Measurements from ENCODE around the gene CPSF3. TPM values are rescaled to one million over a fixed set of nuclear protein-coding genes. Genes with fewer than 3 reads are reported as not detected.

The CPSF3 gene
- total and polyA plus RNA-seq, 3 donors from 2014 or later = 54.4 to 112 (median 72.3) TPM

GRCh38 chr2:9517118-9517782, 93.8 kb downstream of the CPSF3 start:
- no peaks in the 10 kb centered on the region for H3K36me3 ChIP-seq (ENCODE audit: low read depth, missing control alignments)
- H3K27me3 ChIP-seq = no peaks in the 10 kb centered on the region
- H3K4me1 ChIP-seq = no peaks in the 10 kb centered on the region
- no peak for TF ChIP-seq CTCF (IDR thresholded peaks at IDR 0.05)
- no peak for TF ChIP-seq POLR2A (IDR thresholded peaks at IDR 0.05)
- WGBS, 2 donors = 90 to 94% methylated on average over 2 of the region's 2 CpGs
- intact Hi-C loops (cut with DNase I; ENCODE audit: low total_unique reads) = no loop called here
- H3K27ac ChIP-seq = no peak overlapping the region
- DNase-seq = no peak
- H3K9me3 ChIP-seq = no peaks in the 10 kb centered on the region
- H3K4me3 ChIP-seq = no peak overlapping the region

- no peaks in the 10 kb centered on the region for H3K27me3 ChIP-seq
- intact Hi-C loops (cut with DNase I; ENCODE audit: low total_unique reads) = no loop called here
- no peaks in the 10 kb centered on the region for H3K4me1 ChIP-seq
- no peak overlapping the region for H3K4me3 ChIP-seq
- no peaks in the 10 kb centered on the region for H3K9me3 ChIP-seq
- TF ChIP-seq CTCF (IDR thresholded peaks at IDR 0.05) = no peak
- TF ChIP-seq POLR2A (IDR thresholded peaks at IDR 0.05) = no peak
- no peak overlapping the region for H3K27ac ChIP-seq
- H3K36me3 ChIP-seq (ENCODE audit: low read depth, missing control alignments) = no peaks in the 10 kb centered on the region
- DNase-seq = no peak
- 60 to 65% methylated on average over 3 of the region's 3 CpGs for WGBS, 2 donors
Observed at GRCh38 chr2:9518163-9518562, 94.7 kb downstream of the CPSF3 start.

- intact Hi-C loops (cut with DNase I; ENCODE audit: low total_unique reads) = no loop called here
Observed at GRCh38 chr2:9518780-9519179, 95.3 kb downstream of the CPSF3 start.

GRCh38 chr2:9519250-9519649, 95.8 kb downstream of the CPSF3 start:
- no peaks in the 10 kb centered on the region for H3K36me3 ChIP-seq (ENCODE audit: low read depth, missing control alignments)
- H3K4me1 ChIP-seq = no peaks in the 10 kb centered on the region
- WGBS, 2 donors = 93 to 96% methylated on average over 2 of the region's 2 CpGs
- no peaks in the 10 kb centered on the region for H3K27me3 ChIP-seq
- no peaks in the 10 kb centered on the region for H3K9me3 ChIP-seq
- H3K27ac ChIP-seq = no peak overlapping the region
- no peak overlapping the region for H3K4me3 ChIP-seq
- TF ChIP-seq CTCF (IDR thresholded peaks at IDR 0.05) (no peak), POLR2A (IDR thresholded peaks at IDR 0.05) (no peak)
- DNase-seq = no peak
- intact Hi-C loops (cut with DNase I; ENCODE audit: low total_unique reads) = no loop called here

More at GRCh38 chr2:9518780-9519179, 95.3 kb downstream of the CPSF3 start:
- no peak overlapping the region for H3K4me3 ChIP-seq
- no peaks in the 10 kb centered on the region for H3K27me3 ChIP-seq
- TF ChIP-seq CTCF (IDR thresholded peaks at IDR 0.05) (no peak), POLR2A (IDR thresholded peaks at IDR 0.05) (no peak)
- DNase-seq = no peak
- no peaks in the 10 kb centered on the region for H3K4me1 ChIP-seq
- WGBS, 2 donors = 83 to 88% methylated on average over 7 of the region's 7 CpGs
- H3K27ac ChIP-seq = no peak overlapping the region
- no peaks in the 10 kb centered on the region for H3K36me3 ChIP-seq (ENCODE audit: low read depth, missing control alignments)
- H3K9me3 ChIP-seq = no peaks in the 10 kb centered on the region

Other genes with a start within 250 kb of the CPSF3 start
- 10 to 100 TPM; 42.4 to 79.0 TPM for gene ASAP2, start 216.8 kb upstream of the CPSF3 start, total RNA-seq
- gene ASAP2, start 216.8 kb upstream of the CPSF3 start, polyA plus RNA-seq (ENCODE audit: insufficient read depth, low read depth, low replicate concordance) = 87.2 TPM
- gene ITGB1BP1, start 126 bp upstream of the CPSF3 start, total RNA-seq = 10 to 100 TPM; 31.3 to 38.1 TPM
- 45.6 TPM for gene ITGB1BP1, start 126 bp upstream of the CPSF3 start, polyA plus RNA-seq (ENCODE audit: insufficient read depth, low read depth, low replicate concordance)
- gene IAH1, start 50.9 kb downstream of the CPSF3 start, total RNA-seq = 10 to 100 TPM; 76.3 to 86.0 TPM
- 208 TPM for gene IAH1, start 50.9 kb downstream of the CPSF3 start, polyA plus RNA-seq (ENCODE audit: insufficient read depth, low read depth, low replicate concordance)
- gene ADAM17, start 132.2 kb downstream of the CPSF3 start, total RNA-seq = 10 to 100 TPM; 61.6 to 66.9 TPM
- gene ADAM17, start 132.2 kb downstream of the CPSF3 start, polyA plus RNA-seq (ENCODE audit: insufficient read depth, low read depth, low replicate concordance) = 37.0 TPM
- 100 to 1,000 TPM; 260 to 261 TPM for gene YWHAQ, start 207.3 kb downstream of the CPSF3 start, total RNA-seq
- gene YWHAQ, start 207.3 kb downstream of the CPSF3 start, polyA plus RNA-seq (ENCODE audit: insufficient read depth, low read depth, low replicate concordance) = 374 TPM